H9 (cell line): ENCODE results near the gene EHF. TPM values are rescaled to one million over a fixed set of nuclear protein-coding genes. Genes with fewer than 3 reads are reported as not detected.

Experiments
- DNase-seq: peaks from one replicate; pipeline ENCODE4 v3.0.0-alpha.2; 2017
- H2AFZ ChIP-seq: one replicate; pipeline ENCODE4 v1.6.1; 2013; ENCODE audit warnings: mild to moderate bottlenecking, low read length, control low read depth, moderate library complexity
- H2AK5ac ChIP-seq: 2 replicates; pipeline ENCODE4 v1.6.1; 2013; ENCODE audit warnings: low read length, control low read depth, mixed read lengths; ENCODE audit not compliant: insufficient read length
- H2BK120ac ChIP-seq: one replicate; pipeline ENCODE4 v1.6.1; 2013; ENCODE audit warnings: low read depth, mild to moderate bottlenecking, low read length, control low read depth, inconsistent platforms; ENCODE audit not compliant: poor library complexity, severe bottlenecking
- H2BK12ac ChIP-seq: 2 replicates; pipeline ENCODE4 v1.6.1; 2013; ENCODE audit warnings: low read length, control low read depth, mixed read lengths, low read depth; ENCODE audit not compliant: insufficient read length
- H2BK15ac ChIP-seq: 2 replicates; pipeline ENCODE4 v1.6.1; 2013; ENCODE audit warnings: low read depth, low read length, control low read depth
- H2BK20ac ChIP-seq: one replicate; pipeline ENCODE4 v1.6.1; 2013; ENCODE audit warnings: low read depth, mild to moderate bottlenecking, low read length, control low read depth, inconsistent platforms; ENCODE audit not compliant: poor library complexity, severe bottlenecking
- H2BK5ac ChIP-seq: 2 replicates; pipeline ENCODE4 v1.6.1; 2013; ENCODE audit warnings: low read length, control low read depth, mixed read lengths; ENCODE audit not compliant: insufficient read length
- H3K14ac ChIP-seq: 2 replicates; pipeline ENCODE4 v1.6.1; 2013; ENCODE audit warnings: low read length, control low read depth; ENCODE audit not compliant: insufficient read depth
- H3K18ac ChIP-seq: 2 replicates; pipeline ENCODE4 v1.6.1; 2013; ENCODE audit warnings: low read depth, mild to moderate bottlenecking, mixed read lengths, low read length, control low read depth; ENCODE audit not compliant: insufficient read length
- H3K23ac ChIP-seq: 2 replicates; pipeline ENCODE4 v1.6.1; 2013; ENCODE audit warnings: low read length, control low read depth, mixed read lengths, low read depth; ENCODE audit not compliant: insufficient read length
- H3K23me2 ChIP-seq: 2 replicates; pipeline ENCODE4 v1.6.1; 2013; ENCODE audit warnings: low read depth, mild to moderate bottlenecking, mixed read lengths, low read length, control low read depth; ENCODE audit not compliant: insufficient read length, poor library complexity, severe bottlenecking
- H3K27ac ChIP-seq: 2 replicates; pipeline ENCODE4 v1.5.1; 2013; ENCODE audit warnings: low read length, control low read depth, mixed read lengths, low read depth; ENCODE audit not compliant: insufficient read length
- H3K27me3 ChIP-seq: 2 replicates; pipeline ENCODE4 v1.6.1; 2013; ENCODE audit warnings: low read length, control low read depth, inconsistent platforms; ENCODE audit not compliant: insufficient read depth
- H3K4ac ChIP-seq: 2 replicates; pipeline ENCODE4 v1.6.1; 2013; ENCODE audit warnings: low read depth, mild to moderate bottlenecking, control low read depth, inconsistent platforms, low read length, moderate library complexity
- H3K4me1 ChIP-seq: 2 replicates; pipeline ENCODE4 v1.6.1; 2013; ENCODE audit warnings: low read length, control low read depth, inconsistent platforms; ENCODE audit not compliant: insufficient read depth
- H3K4me2 ChIP-seq: 2 replicates; pipeline ENCODE4 v1.6.1; 2013; ENCODE audit warnings: low read length, control low read depth, mixed read lengths; ENCODE audit not compliant: insufficient read length, insufficient read depth
- H3K56ac ChIP-seq: 2 replicates; pipeline ENCODE4 v1.6.1; 2013; ENCODE audit warnings: low read depth, mild to moderate bottlenecking, mixed read lengths, low read length, control low read depth; ENCODE audit not compliant: insufficient read length
- H3K79me1 ChIP-seq: 2 replicates; pipeline ENCODE4 v1.6.1; 2013; ENCODE audit warnings: low read depth, mild to moderate bottlenecking, moderate library complexity, low read length, control low read depth, inconsistent platforms; ENCODE audit not compliant: insufficient read depth, poor library complexity, severe bottlenecking
- H3K79me2 ChIP-seq: 2 replicates; pipeline ENCODE4 v1.6.1; 2013; ENCODE audit warnings: low read length, control low read depth, inconsistent platforms; ENCODE audit not compliant: insufficient read depth
- H3K9ac ChIP-seq: 2 replicates; pipeline ENCODE4 v1.6.1; 2013; ENCODE audit warnings: low read length, control low read depth, mixed read lengths; ENCODE audit not compliant: insufficient read length; ENCODE audit errors: extremely low read depth
- H3K9me3 ChIP-seq: one replicate; pipeline ENCODE4 v1.6.1; 2013; ENCODE audit warnings: low read depth, low read length, inconsistent platforms; ENCODE audit not compliant: control insufficient read depth
- H3T11ph ChIP-seq: one replicate; pipeline ENCODE4 v1.6.1; 2013; ENCODE audit warnings: mild to moderate bottlenecking, low read length, control low read depth, inconsistent platforms
- H4K20me1 ChIP-seq: one replicate; pipeline ENCODE4 v1.6.1; 2013; ENCODE audit not compliant: control insufficient read depth, insufficient read length, insufficient read depth
- H4K5ac ChIP-seq: 2 replicates; pipeline ENCODE4 v1.6.1; 2013; ENCODE audit warnings: low read depth, mild to moderate bottlenecking, mixed read lengths, low read length, control low read depth; ENCODE audit not compliant: insufficient read length
- H4K8ac ChIP-seq: replicated peaks from 2 replicates; pipeline ENCODE4 v1.6.1; 2013; ENCODE audit warnings: low read length, control low read depth, mixed read lengths, low read depth; ENCODE audit not compliant: insufficient read length
- H4K91ac ChIP-seq: 2 replicates; pipeline ENCODE4 v1.6.1; 2013; ENCODE audit warnings: low read depth, mild to moderate bottlenecking, moderate library complexity, mixed read lengths, low read length, control low read depth; ENCODE audit not compliant: insufficient read length
- H3K27ac Mint-ChIP-seq, 3 experiments: 2 replicates in 2 of 3; 3 replicates in 1 of 3; pipeline ENCODE4 v1.8.0; 2020 to 2021; ENCODE audit warnings: mixed read lengths in 3 of 3, mild to moderate bottlenecking in 1 of 3, moderate library complexity in 1 of 3
- H3K27me3 Mint-ChIP-seq: 2 replicates; pipeline ENCODE4 v1.8.0; 2021; ENCODE audit warnings: low read depth, mild to moderate bottlenecking, moderate library complexity, mixed read lengths
- H3K36me3 Mint-ChIP-seq, 3 experiments: 2 replicates in 2 of 3; 3 replicates in 1 of 3; pipeline ENCODE4 v1.8.0; 2020 to 2021; ENCODE audit warnings: low read depth in 3 of 3, mixed read lengths in 3 of 3; ENCODE audit not compliant: insufficient read depth in 1 of 3
- H3K4me1 Mint-ChIP-seq, 2 experiments: 2 replicates each; pipeline ENCODE4 v1.8.0; 2020; ENCODE audit warnings: mixed read lengths in 2 of 2
- H3K4me3 Mint-ChIP-seq, 2 experiments: 2 replicates in 1 of 2; 3 replicates in 1 of 2; pipeline ENCODE4 v1.8.0; 2020 to 2021; ENCODE audit warnings: mild to moderate bottlenecking in 2 of 2, mixed read lengths in 2 of 2, moderate library complexity in 1 of 2
- H3K9me3 Mint-ChIP-seq, 2 experiments: 2 replicates in 1 of 2; 3 replicates in 1 of 2; pipeline ENCODE4 v1.8.0; 2020; ENCODE audit warnings: mild to moderate bottlenecking in 2 of 2, mixed read lengths in 2 of 2, moderate library complexity in 1 of 2
- CTCF ChIP-seq: fragments of 200-600 bp; sonication (generic); conservative IDR thresholded peaks from 3 replicates; pipeline ENCODE4 v1.8.0; 2021; ENCODE audit warnings: antibody characterized with exemption, mild to moderate bottlenecking
- WGBS: extraction: QIAGEN DNeasy Blood & Tissue Kit; methylation state at CpG from one replicate; pipeline ENCODE4 v1.1.7; 2013; ENCODE audit warnings: missing lambda C conversion rate, low lambda C conversion rate, mixed read lengths; ENCODE audit not compliant: insufficient read length; ENCODE audit errors: extremely low coverage; 5-methylcytosine and 5-hydroxymethylcytosine counted together
- total RNA-seq: library from RNA; stranded (reverse); gene quantifications from 2 replicates; pipeline ENCODE4 v1.2.1, GENCODE V29; 2021

The EHF gene
- total RNA-seq, 1 experiment from 2014 or later, result not detected

GRCh38 chr11:34602245-34602644, 18.6 kb upstream of the EHF start:
- no peak overlapping the region for H4K8ac ChIP-seq
- H2AFZ ChIP-seq, result no peak overlapping the region
- no peak overlapping the region for H2AK5ac ChIP-seq
- H3T11ph ChIP-seq, result no peak overlapping the region
- no peaks in the 10 kb centered on the region for H3K4me1 ChIP-seq
- WGBS, result no CpG with 5 or more reads among the region's 7 CpGs
- H3K23ac ChIP-seq, result no peak overlapping the region
- Mint-ChIP-seq H3K4me1 (peaks cover 0 to 4% of the 10 kb centered on the region in 2 experiments; a peak in 3 of 4 replicates), H3K27ac (no peak overlapping the region), H3K27me3 (peaks cover 1% of the 10 kb centered on the region; the same call in 1 of the 2 replicates), H3K36me3 (no peaks in the 10 kb centered on the region), H3K4me3 (no peak overlapping the region), H3K9me3 (no peaks in the 10 kb centered on the region)
- H2BK5ac ChIP-seq, result no peak overlapping the region
- no peak overlapping the region for H2BK120ac ChIP-seq
- no peak overlapping the region for H4K5ac ChIP-seq
- no peak overlapping the region for H3K27ac ChIP-seq
- no peak overlapping the region for H2BK20ac ChIP-seq
- H3K18ac ChIP-seq, result no peak overlapping the region
- H4K91ac ChIP-seq, result no peak overlapping the region
- H2BK15ac ChIP-seq, result no peak overlapping the region
- H3K4ac ChIP-seq, result no peak overlapping the region
- H3K79me2 ChIP-seq, result no peaks in the 10 kb centered on the region
- TF ChIP-seq CTCF, result no peak
- no peaks in the 10 kb centered on the region for H3K9me3 ChIP-seq
- H3K27me3 ChIP-seq, result no peaks in the 10 kb centered on the region
- H2BK12ac ChIP-seq, result no peak overlapping the region
- H3K56ac ChIP-seq, result no peak overlapping the region
- H3K23me2 ChIP-seq, result no peaks in the 10 kb centered on the region
- no peak overlapping the region for H3K4me2 ChIP-seq
- no peak for DNase-seq
- H3K9ac ChIP-seq, result no peak overlapping the region
- H4K20me1 ChIP-seq, result no peaks in the 10 kb centered on the region
- H3K79me1 ChIP-seq, result no peaks in the 10 kb centered on the region
- H3K14ac ChIP-seq, result no peak overlapping the region
